ENCODE results near the gene CLCA2. TPM values are rescaled to one million over a fixed set of nuclear protein-coding genes. Genes with fewer than 3 reads are reported as not detected.

Gene CLCA2
- total and polyA plus RNA-seq, 4 experiments from 2014 or later, result not detected

DNA sequence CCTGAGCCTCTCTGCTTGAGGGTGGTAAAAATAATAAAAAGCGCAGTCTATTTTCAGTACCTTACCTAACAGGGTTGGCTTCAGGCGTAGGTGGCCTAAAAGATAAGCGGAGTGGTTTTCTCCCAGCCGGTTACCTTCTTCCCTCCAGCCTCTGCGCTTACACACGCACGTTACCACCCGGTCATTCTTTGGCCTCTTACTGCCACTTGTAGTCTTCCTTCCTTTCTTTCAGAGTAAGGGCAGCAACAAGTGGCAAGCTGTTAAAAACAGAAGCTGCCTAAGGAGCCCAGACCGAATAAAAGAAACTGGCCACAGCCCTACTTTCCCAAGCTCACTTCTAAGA is 80.1 kb downstream of the CLCA2 start:
- intact Hi-C loops (cut with micrococcal nuclease), result loop anchor here (5.0 to 10.0 kb wide), 2 partner anchors 201 to 408 kb away; partner anchors contain the start of genes HS2ST1, SELENOF and SH3GLB1
- no peaks in the 10 kb centered on the region for H3K27me3 ChIP-seq (ENCODE audit: insufficient read depth, low read length)
- H3K4me1 Mint-ChIP-seq, result peaks cover 3 to 22% (median 5%) of the 10 kb centered on the region in 4 donors
- H3K36me3 ChIP-seq (ENCODE audit: insufficient read depth, low read length), result no peaks in the 10 kb centered on the region
- H3K27ac Mint-ChIP-seq, result no peak overlapping the region
- H3K4me3 Mint-ChIP-seq, result peak overlapping the region in 3 of 8 donors; percentile 24 to 62 (median 59)
- DNase-seq, result no peak
- peaks cover 8 to 11% of the 10 kb centered on the region in 2 donors for H3K27me3 Mint-ChIP-seq
- ChIA-PET CTCF (ENCODE audit: partially characterized antibody) (interaction anchor here (0.7 to 10.7 kb wide), 16 partner anchors 8 to 578 kb away, joined by 3 to 117 read pairs (median 4); no protein-coding TSS in a partner anchor), POLR2A (ENCODE audit: partially characterized antibody) (no interaction called here)
- H3K27ac ChIP-seq (ENCODE audit: low read depth, low read length), result no peak overlapping the region
- H3K4me3 ChIP-seq (ENCODE audit: low read length in 2 of 2), result no peak overlapping the region
- H3K36me3 Mint-ChIP-seq, result no peaks in the 10 kb centered on the region
- no peaks in the 10 kb centered on the region for H3K4me1 ChIP-seq (ENCODE audit: insufficient read depth, low read length)
- H3K9me3 ChIP-seq (ENCODE audit: control insufficient read depth in 1 of 2, low read length in 2 of 2), result no peaks in the 10 kb centered on the region
- H3K9me3 Mint-ChIP-seq, result no peaks in the 10 kb centered on the region

DNA sequence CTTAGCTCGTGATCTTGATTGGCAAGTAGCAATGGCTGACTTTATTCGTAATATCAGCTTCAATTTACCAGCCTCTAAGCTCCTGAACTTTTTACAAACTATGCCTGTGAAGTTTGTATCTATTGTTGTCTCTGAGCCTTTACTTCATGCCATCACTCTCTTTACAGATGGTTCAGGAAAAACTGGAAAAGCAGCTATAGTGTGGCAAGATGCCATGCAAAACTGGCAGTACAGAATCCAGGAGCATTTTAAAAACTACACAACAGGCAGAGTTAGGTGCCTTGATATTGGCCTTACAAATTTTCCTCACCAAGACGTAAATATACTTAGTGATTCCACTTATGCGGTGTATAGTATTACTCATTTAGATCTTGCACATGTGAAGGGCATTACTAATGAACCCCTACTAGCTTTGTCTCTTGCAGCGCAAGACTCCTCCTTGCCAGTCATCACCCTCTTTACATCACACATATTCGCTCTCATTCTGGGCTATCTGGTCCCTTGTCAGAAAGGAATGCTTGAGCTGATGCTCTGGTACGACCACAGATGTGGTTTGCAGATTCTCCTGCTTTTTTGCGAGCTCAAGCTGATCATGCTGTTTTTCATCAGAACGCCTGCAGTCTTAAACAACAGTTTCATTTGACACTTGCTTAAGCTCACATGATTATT is 81.1 kb downstream of the CLCA2 start:
- intact Hi-C loops (cut with micrococcal nuclease), result loop anchor here (5.0 to 10.0 kb wide), 2 partner anchors 200 to 407 kb away; partner anchors contain the start of genes HS2ST1, SELENOF and SH3GLB1
- CTCF ChIA-PET (ENCODE audit: partially characterized antibody), result interaction anchor here (0.7 to 10.7 kb wide), 24 partner anchors 9 to 578 kb away, joined by 3 to 117 read pairs (median 3); partner anchors contain the start of gene CLCA2
- DNase-seq, result no peak
- Mint-ChIP-seq H3K27me3 (peaks cover 8 to 14% of the 10 kb centered on the region in 2 donors), H3K9me3 (no peaks in the 10 kb centered on the region), H3K36me3 (no peaks in the 10 kb centered on the region), H3K4me1 (peaks cover 3 to 22% (median 5%) of the 10 kb centered on the region in 4 donors), H3K27ac (no peak overlapping the region), H3K4me3 (no peak overlapping the region)
- H3K36me3 ChIP-seq (ENCODE audit: insufficient read depth, low read length), result no peaks in the 10 kb centered on the region
- POLR2A ChIA-PET (ENCODE audit: partially characterized antibody), result no interaction called here
- H3K27ac ChIP-seq (ENCODE audit: low read depth, low read length), result no peak overlapping the region
- no peaks in the 10 kb centered on the region for H3K4me1 ChIP-seq (ENCODE audit: insufficient read depth, low read length)
- H3K27me3 ChIP-seq (ENCODE audit: insufficient read depth, low read length), result no peaks in the 10 kb centered on the region
- H3K4me3 ChIP-seq (ENCODE audit: low read length in 2 of 2), result no peak overlapping the region
- no peaks in the 10 kb centered on the region for H3K9me3 ChIP-seq (ENCODE audit: control insufficient read depth in 1 of 2, low read length in 2 of 2)

DNA sequence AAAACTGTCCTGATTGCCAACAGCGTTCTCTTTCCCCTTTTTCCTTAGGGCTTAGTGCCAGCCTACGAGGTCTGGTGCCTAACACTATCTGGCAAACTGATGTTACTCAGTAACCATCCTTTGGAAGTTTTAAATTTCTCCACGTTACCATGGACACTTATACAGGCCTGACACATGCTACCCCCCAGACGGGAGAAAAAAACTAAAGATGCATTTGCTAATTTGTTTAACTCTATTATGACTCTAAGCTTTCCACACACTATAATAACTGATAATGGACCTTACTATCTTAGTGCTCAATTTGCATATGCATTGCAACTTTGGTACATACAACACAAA is 81.6 kb downstream of the CLCA2 start:
- H3K9me3 ChIP-seq (ENCODE audit: control insufficient read depth in 1 of 2, low read length in 2 of 2), result no peaks in the 10 kb centered on the region
- Mint-ChIP-seq H3K27ac (no peak overlapping the region), H3K9me3 (no peaks in the 10 kb centered on the region), H3K4me3 (no peak overlapping the region), H3K27me3 (peaks cover 8 to 14% of the 10 kb centered on the region in 2 donors), H3K4me1 (peaks cover 2 to 22% (median 5%) of the 10 kb centered on the region in 4 donors), H3K36me3 (no peaks in the 10 kb centered on the region)
- DNase-seq, result no peak
- H3K36me3 ChIP-seq (ENCODE audit: insufficient read depth, low read length), result no peaks in the 10 kb centered on the region
- no peak overlapping the region for H3K27ac ChIP-seq (ENCODE audit: low read depth, low read length)
- H3K4me3 ChIP-seq (ENCODE audit: low read length in 2 of 2), result no peak overlapping the region
- H3K27me3 ChIP-seq (ENCODE audit: insufficient read depth, low read length), result no peaks in the 10 kb centered on the region
- POLR2A ChIA-PET (ENCODE audit: partially characterized antibody), result no interaction called here
- no peaks in the 10 kb centered on the region for H3K4me1 ChIP-seq (ENCODE audit: insufficient read depth, low read length)
- CTCF ChIA-PET (ENCODE audit: partially characterized antibody), result interaction anchor here (0.9 to 10.7 kb wide), 15 partner anchors 11 to 244 kb away, joined by 3 to 117 read pairs (median 4); partner anchors contain the start of gene CLCA2
- intact Hi-C loops (cut with micrococcal nuclease), result loop anchor here (10.0 kb wide), 1 partner anchor 199 kb away; the partner anchor contains the start of gene SH3GLB1

Other genes starting within 250 kb of the CLCA2 start
- 10 to 100 TPM; 97.3 to 98.3 TPM for gene ODF2L, start 27.8 kb upstream of the CLCA2 start, total RNA-seq
- 10 to 100 TPM; 60.0 to 60.4 TPM for gene ODF2L, start 27.8 kb upstream of the CLCA2 start, polyA plus RNA-seq
- not detected for gene CLCA1, start 44.8 kb downstream of the CLCA2 start, total RNA-seq
- not detected for gene CLCA1, start 44.8 kb downstream of the CLCA2 start, polyA plus RNA-seq
- not detected for gene CLCA4, start 122.9 kb downstream of the CLCA2 start, total RNA-seq
- not detected for gene CLCA4, start 122.9 kb downstream of the CLCA2 start, polyA plus RNA-seq

Data from CD4-positive, alpha-beta memory T cell (primary cell).